Ectodermal cell (in vitro differentiated cells): ENCODE measurements around the gene MTERF4.
"Not testable (repeated sequence)": the region's sequence is repeated elsewhere in the genome, so short reads cannot be mapped to it uniquely, and the experiment has no call there.

Experiments used
- H3K27ac ChIP-seq: 2 replicates; pipeline ENCODE4 v1.7.0; 2013; ENCODE audit warnings: mild to moderate bottlenecking, low read depth, low read length; ENCODE audit not compliant: insufficient read depth, poor library complexity, severe bottlenecking
- H3K27me3 ChIP-seq: 2 replicates; pipeline ENCODE4 v1.7.0; 2013; ENCODE audit warnings: mild to moderate bottlenecking, low read length; ENCODE audit not compliant: insufficient read depth, control insufficient read depth, poor library complexity, severe bottlenecking
- H3K36me3 ChIP-seq: one replicate; pipeline ENCODE4 v1.7.0; 2013; ENCODE audit warnings: low read length; ENCODE audit not compliant: control insufficient read depth, insufficient read depth
- H3K4me1 ChIP-seq: one replicate; pipeline ENCODE4 v1.7.0; 2013; ENCODE audit warnings: low read length; ENCODE audit not compliant: control insufficient read depth, insufficient read depth
- H3K4me3 ChIP-seq: 2 replicates; pipeline ENCODE4 v1.7.0; 2013; ENCODE audit warnings: low read depth, low read length, control low read depth; ENCODE audit not compliant: insufficient read depth
- H3K9me3 ChIP-seq: 2 replicates; pipeline ENCODE4 v1.7.0; 2013; ENCODE audit warnings: mild to moderate bottlenecking, low read length, moderate library complexity; ENCODE audit not compliant: control insufficient read depth
- WGBS, 2 experiments: methylation state at CpG; one replicate each; pipeline ENCODE4 v1.1.7; 2013; ENCODE audit warnings: missing lambda C conversion rate in 2 of 2; 5-methylcytosine and 5-hydroxymethylcytosine counted together

MTERF4 gene

DNA sequence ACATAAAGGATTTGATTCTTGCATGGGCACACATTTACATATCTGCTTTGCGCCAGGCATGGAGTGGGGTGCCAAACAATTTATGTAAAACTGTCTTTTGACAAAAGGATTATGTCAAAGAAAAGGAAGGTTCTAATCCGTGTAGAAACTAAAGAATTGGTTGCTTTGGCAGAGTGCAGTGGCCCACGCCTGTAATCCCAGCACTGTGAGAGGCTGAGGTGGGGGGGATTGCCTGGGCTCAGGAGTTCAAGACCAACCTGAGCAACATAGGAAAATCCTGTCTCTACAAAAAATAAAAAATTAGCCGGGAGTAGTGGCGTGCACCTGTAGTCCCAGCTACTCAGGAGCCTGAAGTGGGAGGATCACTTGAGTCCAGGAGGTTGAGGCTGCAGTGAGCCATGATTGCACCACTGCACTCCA, 1.1 kb upstream of the MTERF4 start:
- Histone ChIP-seq H3K9me3 (no peaks in the 10 kb centered on the region), H3K27me3 (no peaks in the 10 kb centered on the region), H3K27ac (peak overlapping the region; percentile 67), H3K36me3 (peaks cover 3% of the 10 kb centered on the region), H3K4me1 (no peaks in the 10 kb centered on the region), H3K4me3 (peak overlapping the region; percentile 95)
- WGBS, 2 experiments = 49 to 55% methylated on average over 5 of the region's 5 CpGs

DNA sequence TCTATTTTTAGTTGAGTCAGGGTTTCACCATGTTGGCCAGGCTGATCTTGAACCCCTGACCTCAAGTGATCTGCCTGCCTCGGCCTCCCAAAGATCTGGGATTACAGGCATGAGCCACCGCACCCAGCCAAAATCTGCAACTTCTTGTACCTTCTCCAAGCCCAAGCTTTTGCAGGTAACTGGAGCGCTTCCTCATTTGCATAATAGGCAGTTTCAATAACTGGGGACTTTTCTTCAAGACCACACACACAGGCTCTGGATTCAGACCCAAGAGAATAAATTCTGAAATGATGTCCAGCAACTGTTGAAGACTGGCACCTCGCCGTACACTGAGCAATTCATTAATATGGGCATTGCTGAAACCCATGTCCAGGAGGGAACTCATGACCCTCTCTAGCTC, 2.8 kb downstream of the MTERF4 start:
- no peaks in the 10 kb centered on the region for H3K27me3 ChIP-seq
- H3K9me3 ChIP-seq = no peaks in the 10 kb centered on the region
- H3K36me3 ChIP-seq = peaks cover 15% of the 10 kb centered on the region
- no peaks in the 10 kb centered on the region for H3K4me1 ChIP-seq
- no peak overlapping the region for H3K27ac ChIP-seq
- H3K4me3 ChIP-seq = no peak overlapping the region
- 93 to 96% methylated on average over 5 of the region's 5 CpGs for WGBS, 2 experiments

DNA sequence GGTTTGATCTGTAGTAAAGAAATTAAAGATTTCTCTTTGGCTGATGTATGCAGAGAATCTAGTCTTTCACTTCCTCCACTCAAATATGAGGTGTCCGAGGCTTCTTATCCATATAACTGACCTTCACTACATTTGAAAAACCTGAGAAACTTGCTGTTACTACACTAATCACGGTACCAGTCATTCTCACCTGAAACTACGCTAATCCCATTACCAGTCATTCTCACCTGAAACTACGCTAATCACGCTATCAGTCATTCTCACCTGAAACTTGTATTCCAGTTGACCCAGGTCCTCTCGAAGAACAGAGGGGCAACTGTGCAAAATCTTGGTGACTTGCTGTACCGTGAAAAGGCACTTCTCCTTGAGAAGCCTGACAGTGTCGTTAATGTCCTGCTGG, 5.1 kb downstream of the MTERF4 start:
- Histone ChIP-seq H3K9me3 (no peaks in the 10 kb centered on the region), H3K4me1 (no peaks in the 10 kb centered on the region), H3K4me3 (no peak overlapping the region), H3K27me3 (no peaks in the 10 kb centered on the region), H3K36me3 (peaks cover 29% of the 10 kb centered on the region), H3K27ac (no peak overlapping the region)
- WGBS, 2 experiments = 94 to 95% methylated on average over 8 of the region's 8 CpGs

DNA sequence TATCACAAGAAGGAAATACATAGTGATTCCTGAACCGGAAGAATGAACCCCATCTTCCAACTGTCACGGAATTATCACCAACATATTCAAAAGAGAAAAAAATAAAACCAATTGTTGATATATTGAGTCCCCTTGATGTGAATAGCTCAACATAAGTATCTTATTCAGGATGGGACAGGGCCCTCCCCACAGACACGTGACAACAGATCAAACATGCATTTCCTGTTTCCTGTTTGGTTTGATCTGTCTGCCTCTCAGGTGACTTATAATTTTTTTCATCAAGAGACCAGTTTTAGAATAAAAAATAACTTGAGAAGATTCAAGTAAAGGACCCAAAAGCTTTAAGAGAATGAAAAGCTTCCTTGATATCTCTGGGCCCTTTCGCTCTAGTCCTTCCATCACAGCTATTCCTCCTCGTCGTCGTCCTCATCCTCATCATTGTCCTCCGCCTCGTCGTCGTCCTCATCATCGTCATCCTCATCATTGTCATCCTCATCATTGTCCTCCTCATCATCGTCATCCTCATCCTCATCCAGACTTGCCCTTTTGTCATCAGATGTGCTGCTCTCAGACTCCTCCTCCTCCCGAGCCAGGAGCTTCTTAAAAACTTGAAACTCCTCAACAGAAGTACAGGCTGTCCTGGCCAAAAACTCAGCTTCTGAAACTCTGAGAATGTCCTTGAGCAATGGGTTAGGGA, 6.3 kb downstream of the MTERF4 start:
- no peak overlapping the region for H3K4me3 ChIP-seq
- peaks cover 34% of the 10 kb centered on the region for H3K36me3 ChIP-seq
- 94 to 95% methylated on average over 13 to 14 of the region's 14 CpGs for whole genome bisulfite sequencing, 2 experiments
- no peaks in the 10 kb centered on the region for H3K4me1 ChIP-seq
- no peaks in the 10 kb centered on the region for H3K27me3 ChIP-seq
- H3K9me3 ChIP-seq = no peaks in the 10 kb centered on the region
- H3K27ac ChIP-seq = no peak overlapping the region

DNA sequence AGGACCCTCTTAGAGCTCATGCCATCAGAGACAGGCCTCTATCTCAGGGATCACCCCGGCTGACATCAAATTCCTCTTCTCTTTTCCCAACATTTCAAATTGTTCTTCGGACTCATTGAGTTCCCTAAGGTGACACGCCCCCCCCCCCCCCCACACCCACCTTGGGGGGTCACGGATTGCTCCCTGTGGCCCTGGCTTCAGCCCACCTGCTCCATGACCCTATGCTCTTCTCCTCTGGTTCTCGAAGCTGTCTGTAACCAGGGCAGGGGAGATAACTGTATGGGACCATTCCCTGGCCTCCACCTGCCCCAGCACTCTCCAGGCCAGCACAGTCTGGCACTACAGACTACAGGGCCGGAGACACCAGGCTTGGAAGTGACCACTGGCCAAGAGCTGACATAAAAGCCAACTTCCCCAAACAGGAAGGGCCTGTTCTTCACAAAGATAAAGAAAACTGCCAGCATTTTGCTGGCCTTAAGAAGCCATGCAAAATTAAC, 7.1 kb downstream of the MTERF4 start:
- WGBS, 2 experiments = 89 to 90% methylated on average over 6 of the region's 6 CpGs
- Histone ChIP-seq H3K27ac (no peak overlapping the region), H3K4me3 (no peak overlapping the region), H3K27me3 (no peaks in the 10 kb centered on the region), H3K9me3 (no peaks in the 10 kb centered on the region), H3K36me3 (peaks cover 34% of the 10 kb centered on the region), H3K4me1 (no peaks in the 10 kb centered on the region)

DNA sequence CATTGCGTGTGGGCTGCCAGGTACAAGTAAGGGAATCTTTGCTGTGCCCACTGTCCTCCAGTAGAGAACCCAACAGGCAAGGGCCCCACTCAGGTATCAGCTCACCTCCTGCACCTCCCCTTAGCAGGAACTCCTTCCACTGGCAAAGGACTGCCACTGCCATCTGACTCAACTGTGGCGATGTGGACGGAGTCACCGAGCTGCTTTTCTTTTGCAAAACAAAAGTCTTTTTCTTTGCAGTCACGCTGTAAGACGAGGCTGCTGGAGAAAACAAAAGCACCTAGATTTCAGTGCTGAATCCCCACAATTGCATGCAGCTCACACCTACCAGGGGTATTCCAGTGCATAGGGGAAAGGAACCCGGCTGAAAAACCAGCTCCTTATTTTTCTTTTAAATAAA, 7.9 kb downstream of the MTERF4 start:
- no peak overlapping the region for H3K27ac ChIP-seq
- no peaks in the 10 kb centered on the region for H3K4me1 ChIP-seq
- no peaks in the 10 kb centered on the region for H3K9me3 ChIP-seq
- WGBS, 2 experiments = 35 to 37% methylated on average over 7 of the region's 7 CpGs
- H3K27me3 ChIP-seq = no peaks in the 10 kb centered on the region
- H3K4me3 ChIP-seq = no peak overlapping the region
- peaks cover 38% of the 10 kb centered on the region for H3K36me3 ChIP-seq

DNA sequence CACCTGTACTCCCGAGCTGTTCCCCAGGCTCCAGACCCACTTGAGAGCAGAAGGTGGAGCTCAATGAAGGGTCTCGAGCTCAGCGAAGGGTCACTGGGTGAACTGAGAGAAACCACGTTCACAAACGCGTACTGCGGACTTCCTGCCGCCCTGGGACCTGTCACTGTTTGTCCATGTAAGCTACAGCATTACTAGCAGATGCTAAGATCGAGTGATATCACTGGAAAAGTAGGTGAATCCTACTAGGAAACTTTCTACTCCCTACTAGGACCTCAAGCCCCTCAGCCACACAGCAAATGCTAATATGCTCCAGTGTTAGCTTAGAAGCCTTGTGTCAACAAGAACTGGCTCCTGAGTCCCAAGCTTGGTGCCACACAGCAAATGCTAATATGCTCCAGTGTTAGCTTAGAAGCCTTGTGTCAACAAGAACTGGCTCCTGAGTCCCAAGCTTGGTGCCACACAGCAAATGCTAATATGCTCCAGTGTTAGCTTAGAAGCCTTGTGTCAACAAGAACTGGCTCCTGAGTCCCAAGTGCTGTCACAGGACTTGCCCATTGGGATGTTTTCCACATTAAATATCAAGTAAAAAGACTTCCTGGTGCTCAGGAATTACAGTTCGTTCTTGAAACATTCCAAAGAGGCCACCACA, 8.8 kb downstream of the MTERF4 start:
- not testable (repeated sequence) for H3K4me3 ChIP-seq, H3K9me3 ChIP-seq, H3K27me3 ChIP-seq, H3K4me1 ChIP-seq, H3K27ac ChIP-seq
- H3K36me3 ChIP-seq = peaks cover 42% of the 10 kb centered on the region
- WGBS, 2 experiments = 93 to 94% methylated on average over 10 of the region's 10 CpGs

DNA sequence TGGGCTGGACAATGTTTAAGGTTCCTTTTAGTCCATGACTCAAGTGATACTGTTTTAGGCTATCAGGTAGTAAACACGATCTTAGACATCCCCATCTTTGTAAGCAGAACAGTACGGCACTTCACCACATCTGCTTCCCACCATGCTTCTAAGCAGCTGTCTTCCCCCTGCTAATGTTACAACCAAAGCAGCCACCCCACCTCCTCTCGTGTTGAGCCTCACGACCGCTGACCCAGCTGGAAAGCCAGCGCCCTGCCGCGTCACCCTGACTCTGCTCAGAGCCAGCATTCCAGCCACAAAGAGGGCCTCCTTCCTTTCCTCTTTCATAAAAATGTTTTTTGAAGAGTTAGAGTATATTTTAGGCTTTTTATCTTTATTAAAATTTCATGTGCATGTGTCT, 9.4 kb downstream of the MTERF4 start:
- Histone ChIP-seq H3K9me3 (no peaks in the 10 kb centered on the region), H3K4me1 (no peaks in the 10 kb centered on the region), H3K36me3 (peaks cover 45% of the 10 kb centered on the region), H3K27ac (no peak overlapping the region), H3K27me3 (no peaks in the 10 kb centered on the region), H3K4me3 (no peak overlapping the region)
- 91 to 94% methylated on average over 8 of the region's 8 CpGs for WGBS, 2 experiments

DNA sequence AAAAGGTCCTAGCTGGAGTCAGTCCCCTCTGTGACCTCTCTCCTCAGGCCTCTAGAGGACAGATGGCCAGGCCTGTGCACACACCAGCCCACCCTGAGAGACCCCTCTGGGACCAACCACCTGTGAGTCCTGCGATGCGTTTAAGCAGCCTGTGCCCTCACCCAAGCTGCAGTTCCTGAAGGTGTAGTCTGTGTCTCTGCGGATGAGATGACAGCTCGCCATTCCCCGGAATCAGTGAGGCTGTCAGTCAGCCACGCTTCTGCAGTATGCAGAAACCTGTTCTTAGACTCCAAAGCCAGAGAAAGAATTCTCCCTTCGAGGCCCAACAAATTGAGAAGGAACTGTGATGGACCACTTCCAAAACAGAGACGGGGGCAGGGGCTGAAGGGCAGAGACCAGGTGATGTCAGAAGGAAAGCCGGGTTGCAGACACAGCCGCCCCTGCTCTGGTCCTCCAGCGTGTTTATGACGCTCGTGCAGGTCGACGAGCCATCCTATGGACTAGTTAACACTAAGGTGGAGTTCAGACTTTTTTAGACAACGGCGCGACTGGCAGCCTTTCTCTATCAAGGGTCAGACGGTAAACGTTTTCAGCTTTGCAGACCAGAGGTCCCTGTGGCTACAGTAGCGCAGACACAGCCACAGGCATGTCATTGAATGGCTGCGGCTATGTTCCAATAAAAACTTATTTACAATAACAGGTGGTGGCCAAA, 10.2 kb downstream of the MTERF4 start:
- H3K4me3 ChIP-seq = no peak overlapping the region
- H3K27ac ChIP-seq = no peak overlapping the region
- no peaks in the 10 kb centered on the region for H3K27me3 ChIP-seq
- H3K9me3 ChIP-seq = no peaks in the 10 kb centered on the region
- no peaks in the 10 kb centered on the region for H3K4me1 ChIP-seq
- 93% methylated on average over 22 of the region's 22 CpGs for WGBS, 2 experiments
- peaks cover 51% of the 10 kb centered on the region for H3K36me3 ChIP-seq

DNA sequence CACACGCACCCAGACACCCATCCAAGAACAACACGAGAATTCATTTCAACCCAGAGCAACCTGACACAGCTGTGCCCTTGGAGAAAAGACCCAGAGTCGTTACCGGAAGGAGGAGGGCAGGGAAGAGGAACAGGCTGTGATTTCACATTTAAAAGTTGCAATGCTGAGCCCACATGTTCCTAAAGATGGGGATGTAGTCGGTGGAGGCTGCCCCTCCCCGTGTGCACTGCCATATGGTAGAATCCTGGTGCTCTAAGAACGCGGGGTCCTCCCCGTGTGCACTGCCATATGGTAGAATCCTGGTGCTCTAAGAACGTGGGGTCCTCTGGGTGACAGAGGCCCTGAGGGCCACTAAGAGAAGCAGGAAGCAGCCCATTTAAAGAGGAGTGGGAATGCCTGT, 10.9 kb downstream of the MTERF4 start:
- no peak overlapping the region for H3K27ac ChIP-seq
- H3K27me3 ChIP-seq = no peaks in the 10 kb centered on the region
- peaks cover 48% of the 10 kb centered on the region for H3K36me3 ChIP-seq
- 91 to 94% methylated on average over 10 of the region's 10 CpGs for WGBS, 2 experiments
- no peaks in the 10 kb centered on the region for H3K4me1 ChIP-seq
- H3K4me3 ChIP-seq = no peak overlapping the region
- no peaks in the 10 kb centered on the region for H3K9me3 ChIP-seq
